CD4-positive, alpha-beta memory T cell (primary cell): Measurements from ENCODE around the gene SYT7. TPM values are rescaled to one million over a fixed set of nuclear protein-coding genes. Genes with fewer than 3 reads are reported as not detected.

Source experiments
- CTCF ChIA-PET: fragments of 350-600 bp; sonication (Branson Sonifier 250); formaldehyde crosslinking; loops from one replicate; lab custom pipeline; 2021; ENCODE audit warnings: inconsistent platforms; ENCODE audit not compliant: partially characterized antibody; lab: Charles Lee
- POLR2A ChIA-PET: fragments of 350-600 bp; sonication (Branson Sonifier 250); formaldehyde crosslinking; loops from one replicate; lab custom pipeline; 2021; ENCODE audit not compliant: partially characterized antibody; lab: Charles Lee
- DNase-seq, 5 donors: peaks; one replicate each; pipeline versions ENCODE4 v3.0.0 to v3.0.0-alpha.2; 2020 to 2022; ENCODE audit warnings: mixed read lengths in 1 of 5
- H3K27ac ChIP-seq: one replicate; pipeline ENCODE4 v1.7.0; 2013; ENCODE audit warnings: low read depth, low read length
- H3K27me3 ChIP-seq: 2 replicates; pipeline ENCODE4 v1.7.0; 2013; ENCODE audit warnings: mild to moderate bottlenecking, low read length, moderate library complexity; ENCODE audit not compliant: insufficient read depth
- H3K36me3 ChIP-seq: 2 replicates; pipeline ENCODE4 v1.7.0; 2013; ENCODE audit warnings: mild to moderate bottlenecking, low read length, moderate library complexity; ENCODE audit not compliant: insufficient read depth
- H3K4me1 ChIP-seq: 2 replicates; pipeline ENCODE4 v1.7.0; 2013; ENCODE audit warnings: mild to moderate bottlenecking, low read length, moderate library complexity; ENCODE audit not compliant: insufficient read depth
- H3K4me3 ChIP-seq, 2 donors: one replicate each; pipeline ENCODE4 v1.7.0; 2013; ENCODE audit warnings: low read length in 2 of 2, mild to moderate bottlenecking in 1 of 2
- H3K9me3 ChIP-seq, 2 donors: one replicate each; pipeline ENCODE4 v1.7.0; 2013; ENCODE audit warnings: low read length in 2 of 2, control low read depth in 1 of 2; ENCODE audit not compliant: control insufficient read depth in 1 of 2
- H3K27ac Mint-ChIP-seq, 7 donors: one replicate each; pipeline ENCODE4 v1.8.0; 2020 to 2021; ENCODE audit warnings: mixed read lengths in 7 of 7, mild to moderate bottlenecking in 6 of 7, inconsistent platforms in 3 of 7, moderate library complexity in 3 of 7
- H3K27me3 Mint-ChIP-seq, 2 donors: one replicate each; pipeline ENCODE4 v1.8.0; 2020 to 2021; ENCODE audit warnings: mixed read lengths in 2 of 2
- H3K36me3 Mint-ChIP-seq, 2 donors: one replicate each; pipeline ENCODE4 v1.8.0; 2020 to 2021; ENCODE audit warnings: mixed read lengths in 2 of 2, inconsistent platforms in 1 of 2, mild to moderate bottlenecking in 1 of 2
- H3K4me1 Mint-ChIP-seq, 4 donors: one replicate each; pipeline ENCODE4 v1.8.0; 2020 to 2021; ENCODE audit warnings: mixed read lengths in 4 of 4, mild to moderate bottlenecking in 1 of 4
- H3K4me3 Mint-ChIP-seq, 8 donors: one replicate each; pipeline ENCODE4 v1.8.0; 2020 to 2021; ENCODE audit warnings: mixed read lengths in 8 of 8, mild to moderate bottlenecking in 7 of 8, moderate library complexity in 6 of 8, inconsistent platforms in 3 of 8
- H3K9me3 Mint-ChIP-seq, 8 donors: one replicate each; pipeline ENCODE4 v1.8.0; 2020 to 2021; ENCODE audit warnings: mixed read lengths in 8 of 8, mild to moderate bottlenecking in 5 of 8, inconsistent platforms in 3 of 8, moderate library complexity in 1 of 8
- intact Hi-C: fragments of 100-400 bp; cut with micrococcal nuclease; formaldehyde crosslinking; loops from one replicate; pipeline ENCODE4 v1.15.1; 2023
- polyA plus RNA-seq, 2 donors: library from polyadenylated mRNA; unstranded; fragments of 300-500 nt; fragmentation: Illumina TruSeq; gene quantifications; one replicate each; pipeline ENCODE4 v1.2.3, GENCODE V29; 2021
- total RNA-seq, 2 experiments: library from RNA; stranded (reverse); gene quantifications; one replicate each; pipeline ENCODE4 v1.2.3, GENCODE V29; 2021

The SYT7 gene
- total and polyA plus RNA-seq, 4 experiments from 2014 or later: not detected

GRCh38 chr11:61505106-61505505 lies 75.8 kb downstream of the SYT7 start:
- intact Hi-C loops: no loop called here
- no peak overlapping the region for H3K4me3 Mint-ChIP-seq
- no peak for DNase-seq
- H3K27ac Mint-ChIP-seq: no peak overlapping the region
- H3K4me1 Mint-ChIP-seq: peaks cover 3 to 10% (median 6%) of the 10 kb centered on the region in 4 donors
- Histone ChIP-seq H3K27me3 (peaks cover 16% of the 10 kb centered on the region), H3K27ac (no peak overlapping the region), H3K36me3 (no peaks in the 10 kb centered on the region), H3K9me3 (no peaks in the 10 kb centered on the region), H3K4me3 (no peak overlapping the region), H3K4me1 (peaks cover 16% of the 10 kb centered on the region)
- H3K9me3 Mint-ChIP-seq: no peaks in the 10 kb centered on the region
- CTCF ChIA-PET: interaction anchor here (1.5 kb wide), 1 partner anchor 12 kb away, joined by 4 read pairs; no protein-coding TSS in a partner anchor
- peaks cover 20 to 25% of the 10 kb centered on the region in 2 donors for H3K27me3 Mint-ChIP-seq
- no peaks in the 10 kb centered on the region for H3K36me3 Mint-ChIP-seq
- POLR2A ChIA-PET: no interaction called here

GRCh38 chr11:61503135-61503770 lies 77.6 kb downstream of the SYT7 start:
- Histone ChIP-seq H3K9me3 (no peaks in the 10 kb centered on the region), H3K36me3 (no peaks in the 10 kb centered on the region), H3K27me3 (peaks cover 15% of the 10 kb centered on the region), H3K27ac (no peak overlapping the region), H3K4me1 (peaks cover 8% of the 10 kb centered on the region), H3K4me3 (no peak overlapping the region)
- CTCF ChIA-PET: interaction anchor here (2.6 kb wide), 1 partner anchor 13 kb away, joined by 11 read pairs; no protein-coding TSS in a partner anchor
- Mint-ChIP-seq H3K27ac (no peak overlapping the region), H3K4me3 (no peak overlapping the region), H3K4me1 (peaks cover 3 to 7% (median 5%) of the 10 kb centered on the region in 4 donors), H3K27me3 (peaks cover 19 to 24% of the 10 kb centered on the region in 2 donors), H3K36me3 (no peaks in the 10 kb centered on the region), H3K9me3 (no peaks in the 10 kb centered on the region)
- POLR2A ChIA-PET: no interaction called here
- no peak for DNase-seq
- intact Hi-C loops: no loop called here

GRCh38 chr11:61502522-61502921 lies 78.4 kb downstream of the SYT7 start:
- Histone ChIP-seq H3K27ac (no peak overlapping the region), H3K9me3 (no peaks in the 10 kb centered on the region), H3K4me3 (no peak overlapping the region), H3K4me1 (peaks cover under 1% of the 10 kb centered on the region), H3K36me3 (no peaks in the 10 kb centered on the region), H3K27me3 (peaks cover 8% of the 10 kb centered on the region)
- ChIA-PET POLR2A (no interaction called here), CTCF (interaction anchor here (2.6 kb wide), 1 partner anchor 14 kb away, joined by 11 read pairs; no protein-coding TSS in a partner anchor)
- intact Hi-C loops: no loop called here
- H3K27ac Mint-ChIP-seq: no peak overlapping the region
- no peak for DNase-seq
- no peaks in the 10 kb centered on the region for H3K4me1 Mint-ChIP-seq
- H3K36me3 Mint-ChIP-seq: no peaks in the 10 kb centered on the region
- no peaks in the 10 kb centered on the region for H3K9me3 Mint-ChIP-seq
- H3K4me3 Mint-ChIP-seq: no peak overlapping the region
- H3K27me3 Mint-ChIP-seq: peaks cover 12 to 17% of the 10 kb centered on the region in 2 donors

- no peak overlapping the region for H3K27ac Mint-ChIP-seq
- H3K9me3 Mint-ChIP-seq: no peaks in the 10 kb centered on the region
- Histone ChIP-seq H3K4me3 (no peak overlapping the region), H3K4me1 (no peaks in the 10 kb centered on the region), H3K27me3 (no peaks in the 10 kb centered on the region), H3K9me3 (no peaks in the 10 kb centered on the region), H3K36me3 (no peaks in the 10 kb centered on the region), H3K27ac (no peak overlapping the region)
- ChIA-PET CTCF (no interaction called here), POLR2A (no interaction called here)
- DNase-seq: no peak
- H3K4me1 Mint-ChIP-seq: no peaks in the 10 kb centered on the region
- intact Hi-C loops: no loop called here
- no peaks in the 10 kb centered on the region for H3K36me3 Mint-ChIP-seq
- H3K4me3 Mint-ChIP-seq: no peak overlapping the region
- peaks cover 3 to 4% of the 10 kb centered on the region in 2 donors for H3K27me3 Mint-ChIP-seq
Measured at GRCh38 chr11:61499816-61500491, 80.9 kb downstream of the SYT7 start.

- H3K27ac Mint-ChIP-seq: peak overlapping the region in 1 of 7 donors; percentile 27
- no peaks in the 10 kb centered on the region for H3K36me3 Mint-ChIP-seq
- Histone ChIP-seq H3K4me1 (no peaks in the 10 kb centered on the region), H3K9me3 (no peaks in the 10 kb centered on the region), H3K4me3 (no peak overlapping the region), H3K36me3 (no peaks in the 10 kb centered on the region), H3K27me3 (no peaks in the 10 kb centered on the region), H3K27ac (no peak overlapping the region)
- ChIA-PET POLR2A (no interaction called here), CTCF (no interaction called here)
- no peak overlapping the region for H3K4me3 Mint-ChIP-seq
- H3K9me3 Mint-ChIP-seq: no peaks in the 10 kb centered on the region
- no peak for DNase-seq
- H3K4me1 Mint-ChIP-seq: no peaks in the 10 kb centered on the region
- peaks cover 0 to 4% of the 10 kb centered on the region in 2 donors for H3K27me3 Mint-ChIP-seq
- intact Hi-C loops: no loop called here
Measured at GRCh38 chr11:61498767-61499341, 82.0 kb downstream of the SYT7 start.

GRCh38 chr11:61497876-61498275 lies 83.0 kb downstream of the SYT7 start:
- H3K4me1 ChIP-seq: no peaks in the 10 kb centered on the region
- Mint-ChIP-seq H3K9me3 (no peaks in the 10 kb centered on the region), H3K4me3 (no peak overlapping the region), H3K36me3 (no peaks in the 10 kb centered on the region), H3K27ac (no peak overlapping the region), H3K4me1 (no peaks in the 10 kb centered on the region), H3K27me3 (no peaks in the 10 kb centered on the region)
- POLR2A ChIA-PET: no interaction called here
- H3K27me3 ChIP-seq: no peaks in the 10 kb centered on the region
- intact Hi-C loops: no loop called here
- no peak overlapping the region for H3K4me3 ChIP-seq
- H3K27ac ChIP-seq: no peak overlapping the region
- no peaks in the 10 kb centered on the region for H3K36me3 ChIP-seq
- H3K9me3 ChIP-seq: no peaks in the 10 kb centered on the region
- no peak for DNase-seq
- CTCF ChIA-PET: no interaction called here

- Mint-ChIP-seq H3K36me3 (no peaks in the 10 kb centered on the region), H3K27ac (no peak overlapping the region), H3K27me3 (no peaks in the 10 kb centered on the region), H3K9me3 (no peaks in the 10 kb centered on the region), H3K4me1 (no peaks in the 10 kb centered on the region), H3K4me3 (no peak overlapping the region)
- intact Hi-C loops: no loop called here
- Histone ChIP-seq H3K27ac (no peak overlapping the region), H3K4me1 (no peaks in the 10 kb centered on the region), H3K27me3 (no peaks in the 10 kb centered on the region), H3K9me3 (no peaks in the 10 kb centered on the region), H3K36me3 (no peaks in the 10 kb centered on the region), H3K4me3 (no peak overlapping the region)
- ChIA-PET CTCF (no interaction called here), POLR2A (no interaction called here)
- DNase-seq: no peak
Measured at GRCh38 chr11:61497473-61497872, 83.4 kb downstream of the SYT7 start.
